HepG2 (cell line): ENCODE measurements around the gene PRKCZ.

Experiments
- ELF4 ChIP-seq: sonication (generic); formaldehyde crosslinking; IDR thresholded peaks from 2 replicates; pipeline ENCODE4 v1.5.0; 2020; ENCODE audit warnings: missing genetic modification reagents, mild to moderate bottlenecking, moderate library complexity, borderline replicate concordance
- PITX1 ChIP-seq: sonication (generic); formaldehyde crosslinking; IDR thresholded peaks from 2 replicates; pipeline ENCODE4 v1.5.1; 2020; ENCODE audit warnings: mild to moderate bottlenecking, missing genetic modification reagents

GRCh38 chr1:2134266-2134620 lies 84.0 kb downstream of the PRKCZ start:
- no peak for TF ChIP-seq ELF4 (CRISPR knock-in tag)
- no peak for TF ChIP-seq PITX1 (CRISPR knock-in tag)
